Cortex of kidney (tissue), 1 donor: ENCODE data around the gene YPEL4.

Source experiments
- DNase-seq: peaks from one replicate; lab custom pipeline; 2025; lab: John Stamatoyannopoulos, UW

YPEL4 gene

GRCh38 chr11:57650739-57651090, 1.0 kb upstream of the YPEL4 start:
- no peak for DNase-seq

- no peak for DNase-seq
These were observed 644 bp downstream of the YPEL4 start for GRCh38 chr11:57648801-57649735.

GRCh38 chr11:57647960-57648800, 1.5 kb downstream of the YPEL4 start:
- no peak for DNase-seq

- no peak for DNase-seq
These were observed 2.3 kb downstream of the YPEL4 start for GRCh38 chr11:57647372-57647771.

- DNase-seq: no peak
These were observed 2.9 kb downstream of the YPEL4 start for GRCh38 chr11:57646799-57647303.

GRCh38 chr11:57646194-57646798, 3.4 kb downstream of the YPEL4 start:
- DNase-seq: no peak

- no peak for DNase-seq
These were observed 4.0 kb downstream of the YPEL4 start for GRCh38 chr11:57645689-57646085.

GRCh38 chr11:57644748-57645688, 4.7 kb downstream of the YPEL4 start:
- DNase-seq: no peak

- DNase-seq: no peak
These were observed 5.9 kb downstream of the YPEL4 start for GRCh38 chr11:57643802-57644201.

- no peak for DNase-seq
These were observed 8.5 kb downstream of the YPEL4 start for GRCh38 chr11:57641011-57641807.

- DNase-seq: no peak
These were observed 9.5 kb downstream of the YPEL4 start for GRCh38 chr11:57640068-57640800.

- no peak for DNase-seq
These were observed 10.2 kb downstream of the YPEL4 start for GRCh38 chr11:57639321-57640067.

- DNase-seq: no peak
These were observed 10.8 kb downstream of the YPEL4 start for GRCh38 chr11:57638811-57639320.

- DNase-seq: no peak
These were observed 11.5 kb downstream of the YPEL4 start for GRCh38 chr11:57638005-57638781.

GRCh38 chr11:57637626-57638004, 12.1 kb downstream of the YPEL4 start:
- no peak for DNase-seq

- no peak for DNase-seq
These were observed 14.5 kb downstream of the YPEL4 start for GRCh38 chr11:57635246-57635645.

GRCh38 chr11:57634311-57634710, 15.4 kb downstream of the YPEL4 start:
- DNase-seq: no peak
